HG02763 (cell line): ENCODE measurements around the gene PNPLA2.

Experiments used
- ATAC-seq: cut with Tn5 transposase; IDR thresholded peaks from one replicate; pipeline ENCODE4 v1.9.1; 2021; ENCODE audit warnings: mild to moderate bottlenecking, moderate library complexity; ENCODE audit not compliant: unreplicated experiment

PNPLA2 gene

GRCh38 chr11:818396-819128, at the start of gene PNPLA2:
Gene PNPLA2 (plus strand): TSS chr11:818914. CDS start chr11:819719, 805 bp downstream.
- no peak for ATAC-seq

- ATAC-seq: no peak
Observed at GRCh38 chr11:769887-770641, 48.6 kb upstream of the PNPLA2 start.

GRCh38 chr11:770642-771616, 47.8 kb upstream of the PNPLA2 start:
- ATAC-seq: no peak

- no peak for ATAC-seq
Observed at GRCh38 chr11:771617-772204, 47.0 kb upstream of the PNPLA2 start.

- ATAC-seq: no peak
Observed at GRCh38 chr11:772429-773390, 46.0 kb upstream of the PNPLA2 start.

GRCh38 chr11:773425-773824, 45.3 kb upstream of the PNPLA2 start:
- ATAC-seq: no peak

- no peak for ATAC-seq
Observed at GRCh38 chr11:773830-774229, 44.9 kb upstream of the PNPLA2 start.

- no peak for ATAC-seq
Observed at GRCh38 chr11:774873-775592, 43.7 kb upstream of the PNPLA2 start.

GRCh38 chr11:776263-776560, 42.5 kb upstream of the PNPLA2 start:
- ATAC-seq: no peak

- peak; percentile 31 for ATAC-seq
Observed at GRCh38 chr11:776561-777287, 42.0 kb upstream of the PNPLA2 start.

- ATAC-seq: peak; percentile 79
Observed at GRCh38 chr11:777288-778255, 41.1 kb upstream of the PNPLA2 start, which contains the start of gene GATD1. Gene GATD1 (minus strand): TSS chr11:777487. CDS start chr11:777462, 25 bp downstream.

- no peak for ATAC-seq
Observed at GRCh38 chr11:778976-779954, 39.4 kb upstream of the PNPLA2 start.

GRCh38 chr11:779955-780532, 38.7 kb upstream of the PNPLA2 start:
- no peak for ATAC-seq

GRCh38 chr11:782264-783174, 36.2 kb upstream of the PNPLA2 start:
- no peak for ATAC-seq

- no peak for ATAC-seq
Observed at GRCh38 chr11:783581-784015, 35.1 kb upstream of the PNPLA2 start.
